Fibroblast of the aortic adventitia (primary cell): ENCODE results near the gene HDAC1. TPM values are rescaled to one million over a fixed set of nuclear protein-coding genes. Genes with fewer than 3 reads are reported as not detected.

Source experiments
- DNase-seq: peaks from one replicate; pipeline ENCODE4 v3.0.0-alpha.2; 2010; ENCODE audit warnings: low read depth
- H3K4me3 ChIP-seq: 2 replicates; pipeline ENCODE4 v1.5.1; 2011; ENCODE audit warnings: low read depth, mild to moderate bottlenecking, control low read depth, low read length, moderate library complexity
- CTCF ChIP-seq: IDR thresholded peaks from 2 replicates; pipeline ENCODE4 v1.5.1; 2011; ENCODE audit warnings: mild to moderate bottlenecking, low read length, control low read depth, inconsistent platforms; ENCODE audit not compliant: insufficient read depth
- small RNA-seq: library from RNA; depleted of rRNA; stranded (forward); fragments of <200 nt; gene quantifications from one replicate; pipeline ENCODE3, GENCODE V24; 2012
- total RNA-seq: library from RNA; depleted of rRNA; stranded (reverse); fragments of >200 nt; gene quantifications from 2 replicates; pipeline ENCODE4 v1.2.3, GENCODE V29; 2012; ENCODE audit warnings: low replicate concordance

The HDAC1 gene
- total RNA-seq, 1 donor: 42.9 TPM

- no peak overlapping the region for H3K4me3 ChIP-seq
- DNase-seq: no peak
- TF ChIP-seq CTCF: no peak
Observed at GRCh38 chr1:32372149-32372756, 80.4 kb downstream of the HDAC1 start.

GRCh38 chr1:32373996-32374592 lies 82.2 kb downstream of the HDAC1 start:
- H3K4me3 ChIP-seq: no peak overlapping the region
- DNase-seq: no peak
- TF ChIP-seq CTCF: no peak

- no peak for TF ChIP-seq CTCF
- no peak overlapping the region for H3K4me3 ChIP-seq
- no peak for DNase-seq
Observed at GRCh38 chr1:32376199-32376598, 84.3 kb downstream of the HDAC1 start.

- DNase-seq: no peak
- no peak overlapping the region for H3K4me3 ChIP-seq
- TF ChIP-seq CTCF: no peak
Observed at GRCh38 chr1:32377541-32378220, 85.8 kb downstream of the HDAC1 start.

GRCh38 chr1:32380057-32380456 lies 88.2 kb downstream of the HDAC1 start:
- H3K4me3 ChIP-seq: no peak overlapping the region
- DNase-seq: no peak
- TF ChIP-seq CTCF: no peak

Small RNAs within 50 kb of the gene (small RNA-seq; reads per million reads assigned to genes)
- not detected for gene RF00017
- not detected for gene RF00019

Other genes with a start within 250 kb of the HDAC1 start
- 3.3 and 9.0 TPM in 2 replicates for gene TMEM39B, start 219.1 kb upstream of the HDAC1 start, total RNA-seq
- gene KPNA6, start 184.0 kb upstream of the HDAC1 start, total RNA-seq: 42.4 and 56.2 TPM in 2 replicates
- gene TXLNA, start 112.4 kb upstream of the HDAC1 start, total RNA-seq: 39.7 and 98.0 TPM in 2 replicates
- 6.0 and 16.1 TPM in 2 replicates for gene CCDC28B, start 91.5 kb upstream of the HDAC1 start, total RNA-seq
- gene IQCC, start 86.4 kb upstream of the HDAC1 start, total RNA-seq: 0.41 and 2.3 TPM in 2 replicates
- gene DCDC2B, start 83.0 kb upstream of the HDAC1 start, total RNA-seq: not detected in 2 replicates
- gene TMEM234, start 69.7 kb upstream of the HDAC1 start, total RNA-seq: 18.3 and 21.0 TPM in 2 replicates
- gene EIF3I, start 69.7 kb upstream of the HDAC1 start, total RNA-seq: 217 and 284 TPM in 2 replicates
- gene FAM167B, start 44.9 kb upstream of the HDAC1 start, total RNA-seq: 1.4 and 2.1 TPM in 2 replicates
- not detected in 2 replicates for gene LCK, start 40.8 kb upstream of the HDAC1 start, total RNA-seq
- gene MARCKSL1, start 44.1 kb downstream of the HDAC1 start, total RNA-seq: 14.4 and 106 TPM in 2 replicates
- gene FAM229A, start 70.4 kb downstream of the HDAC1 start, total RNA-seq: 1.6 and 1.7 TPM in 2 replicates
- 1.2 and 2.3 TPM in 2 replicates for gene TSSK3, start 70.5 kb downstream of the HDAC1 start, total RNA-seq
- 47.6 and 52.3 TPM in 2 replicates for gene BSDC1, start 102.4 kb downstream of the HDAC1 start, total RNA-seq
- gene ZBTB8B, start 173.0 kb downstream of the HDAC1 start, total RNA-seq: under 0.01 TPM in 1 of 2 replicates, not detected in the other
- gene ZBTB8A, start 247.3 kb downstream of the HDAC1 start, total RNA-seq: 7.1 and 10.8 TPM in 2 replicates